Suprapubic skin (tissue), 3 donors: Measurements from ENCODE around the gene DUX4.
"Not testable (repeated sequence)": the region's sequence is repeated elsewhere in the genome, so short reads cannot be mapped to it uniquely, and the experiment has no call there.

Experiments
- POLR2A ChIP-seq, 2 donors: fragments of 450-650 bp; IDR thresholded peaks; one replicate each; pipeline ENCODE4 v1.6.1; 2017; ENCODE audit warnings: antibody characterized with exemption in 2 of 2, mild to moderate bottlenecking in 2 of 2, moderate library complexity in 2 of 2
- TF ChIP-seq, protein P1 (sequence below), 2 donors: fragments of 200-600 bp in 1 of 2; fragments of 450-650 bp in 1 of 2; sonication (generic) in 1 of 2; IDR thresholded peaks; one replicate each; pipeline ENCODE4 v1.5.1; 2016 to 2019; ENCODE audit warnings: antibody characterized with exemption in 2 of 2, mild to moderate bottlenecking in 1 of 2, moderate library complexity in 1 of 2

DNA sequence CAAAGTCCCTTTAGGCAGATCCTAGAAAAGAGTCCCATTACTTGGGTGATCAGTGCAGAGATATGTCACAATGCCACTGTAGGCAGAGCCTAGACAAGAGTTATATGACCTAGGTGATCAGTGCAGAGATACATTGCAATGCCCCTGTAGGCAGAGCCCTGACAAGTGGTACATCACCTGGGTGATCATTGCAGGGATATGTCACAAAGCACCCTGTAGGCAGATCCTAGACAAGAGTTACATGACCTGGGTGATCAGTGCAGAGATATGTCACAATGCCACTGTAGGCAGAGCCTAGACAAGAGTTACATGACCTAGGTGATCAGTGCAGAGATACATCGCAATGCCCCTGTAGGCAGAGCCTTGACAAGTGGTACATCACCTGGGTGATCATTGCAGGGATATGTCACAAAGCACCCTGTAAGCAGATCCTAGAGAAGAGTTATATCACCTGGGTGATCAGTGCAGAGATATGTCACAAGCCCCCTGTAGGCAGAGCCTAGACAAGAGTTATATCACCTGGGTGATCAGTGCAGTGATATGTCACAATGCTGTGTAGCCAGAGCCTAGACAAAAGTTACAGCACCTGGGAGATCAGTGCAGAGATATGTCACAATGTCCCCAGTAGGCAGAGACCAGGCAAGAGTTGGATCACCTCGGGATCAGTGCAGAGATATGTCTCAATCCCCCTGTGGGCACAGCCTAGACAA is 5.6 kb downstream of the DUX4 start:
- TF ChIP-seq, protein P1, sequence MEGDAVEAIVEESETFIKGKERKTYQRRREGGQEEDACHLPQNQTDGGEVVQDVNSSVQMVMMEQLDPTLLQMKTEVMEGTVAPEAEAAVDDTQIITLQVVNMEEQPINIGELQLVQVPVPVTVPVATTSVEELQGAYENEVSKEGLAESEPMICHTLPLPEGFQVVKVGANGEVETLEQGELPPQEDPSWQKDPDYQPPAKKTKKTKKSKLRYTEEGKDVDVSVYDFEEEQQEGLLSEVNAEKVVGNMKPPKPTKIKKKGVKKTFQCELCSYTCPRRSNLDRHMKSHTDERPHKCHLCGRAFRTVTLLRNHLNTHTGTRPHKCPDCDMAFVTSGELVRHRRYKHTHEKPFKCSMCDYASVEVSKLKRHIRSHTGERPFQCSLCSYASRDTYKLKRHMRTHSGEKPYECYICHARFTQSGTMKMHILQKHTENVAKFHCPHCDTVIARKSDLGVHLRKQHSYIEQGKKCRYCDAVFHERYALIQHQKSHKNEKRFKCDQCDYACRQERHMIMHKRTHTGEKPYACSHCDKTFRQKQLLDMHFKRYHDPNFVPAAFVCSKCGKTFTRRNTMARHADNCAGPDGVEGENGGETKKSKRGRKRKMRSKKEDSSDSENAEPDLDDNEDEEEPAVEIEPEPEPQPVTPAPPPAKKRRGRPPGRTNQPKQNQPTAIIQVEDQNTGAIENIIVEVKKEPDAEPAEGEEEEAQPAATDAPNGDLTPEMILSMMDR (IDR thresholded peaks at IDR 0.05), result not testable (repeated sequence)
- not testable (repeated sequence) for TF ChIP-seq POLR2A (IDR thresholded peaks at IDR 0.05)
